HEK293 (cell line): ENCODE measurements around the gene ZDHHC17.

Experiments
- FEZF1 ChIP-seq: fragments of 450-650 bp; formaldehyde crosslinking; IDR thresholded peaks from 2 replicates; pipeline ENCODE4 v1.5.1; 2016; ENCODE audit warnings: missing biosample characterization, missing genetic modification characterization
- GFI1B ChIP-seq: fragments of 450-650 bp; formaldehyde crosslinking; IDR thresholded peaks from 2 replicates; pipeline ENCODE4 v1.5.1; 2016; ENCODE audit warnings: missing biosample characterization, missing genetic modification characterization
- GLI2 ChIP-seq: fragments of 450-650 bp; formaldehyde crosslinking; IDR thresholded peaks from 2 replicates; pipeline ENCODE4; 2017; ENCODE audit warnings: missing biosample characterization, missing genetic modification characterization, low read depth, borderline replicate concordance
- GLI4 ChIP-seq: fragments of 450-650 bp; formaldehyde crosslinking; IDR thresholded peaks from 2 replicates; pipeline ENCODE4 v1.5.1; 2016; ENCODE audit warnings: missing biosample characterization, missing genetic modification characterization
- GLIS1 ChIP-seq: fragments of 450-650 bp; formaldehyde crosslinking; IDR thresholded peaks from 2 replicates; pipeline ENCODE4 v1.5.1; 2016; ENCODE audit warnings: missing biosample characterization, missing genetic modification characterization
- HIC1 ChIP-seq: fragments of 450-650 bp; formaldehyde crosslinking; IDR thresholded peaks from 2 replicates; pipeline ENCODE4 v1.5.1; 2016; ENCODE audit warnings: missing biosample characterization, missing genetic modification characterization
- KLF1 ChIP-seq: fragments of 450-650 bp; formaldehyde crosslinking; IDR thresholded peaks from 2 replicates; pipeline ENCODE4 v1.5.1; 2016; ENCODE audit warnings: missing biosample characterization, missing genetic modification characterization
- PATZ1 ChIP-seq: fragments of 450-650 bp; formaldehyde crosslinking; IDR thresholded peaks from 2 replicates; pipeline ENCODE4 v1.5.1; 2016; ENCODE audit warnings: missing biosample characterization, missing genetic modification characterization
- SETDB1 ChIP-seq: IDR thresholded peaks from one replicate; pipeline ENCODE4 v1.6.1; 2017; ENCODE audit warnings: mild to moderate bottlenecking, low read length, moderate library complexity, mixed read lengths; ENCODE audit not compliant: insufficient read length
- TRIM28 ChIP-seq: IDR thresholded peaks from 2 replicates; pipeline ENCODE4 v1.6.1; 2011; ENCODE audit warnings: low read length, control low read depth, borderline replicate concordance
- YY1 ChIP-seq: fragments of 450-650 bp; formaldehyde crosslinking; IDR thresholded peaks from 2 replicates; pipeline ENCODE4 v1.5.1; 2018; ENCODE audit warnings: missing biosample characterization, missing genetic modification characterization
- YY2 ChIP-seq: fragments of 450-650 bp; formaldehyde crosslinking; IDR thresholded peaks from 2 replicates; pipeline ENCODE4 v1.5.1; 2016; ENCODE audit warnings: missing biosample characterization, missing genetic modification characterization
- ZBTB17 ChIP-seq: fragments of 450-650 bp; formaldehyde crosslinking; IDR thresholded peaks from 2 replicates; pipeline ENCODE4 v1.5.1; 2016; ENCODE audit warnings: missing biosample characterization, missing genetic modification characterization
- ZNF19 ChIP-seq: fragments of 450-650 bp; formaldehyde crosslinking; IDR thresholded peaks from 2 replicates; pipeline ENCODE4; 2016; ENCODE audit warnings: missing biosample characterization, missing genetic modification characterization, low read depth
- ZNF2 ChIP-seq: fragments of 450-650 bp; formaldehyde crosslinking; IDR thresholded peaks from 2 replicates; pipeline ENCODE4 v1.5.1; 2016; ENCODE audit warnings: missing biosample characterization, missing genetic modification characterization
- ZNF211 ChIP-seq: fragments of 450-650 bp; formaldehyde crosslinking; IDR thresholded peaks from 2 replicates; pipeline ENCODE4 v1.5.1; 2016; ENCODE audit warnings: low read depth, missing biosample characterization, missing genetic modification characterization
- ZNF221 ChIP-seq: fragments of 450-650 bp; formaldehyde crosslinking; IDR thresholded peaks from 2 replicates; pipeline ENCODE4 v1.5.1; 2017; ENCODE audit warnings: missing biosample characterization, missing genetic modification characterization, borderline replicate concordance
- ZNF223 ChIP-seq: fragments of 450-650 bp; formaldehyde crosslinking; IDR thresholded peaks from 2 replicates; pipeline ENCODE4 v1.5.1; 2016; ENCODE audit warnings: missing biosample characterization, missing genetic modification characterization
- ZNF23 ChIP-seq: fragments of 450-650 bp; formaldehyde crosslinking; IDR thresholded peaks from 2 replicates; pipeline ENCODE4 v1.5.1; 2016; ENCODE audit warnings: missing biosample characterization, missing genetic modification characterization, borderline replicate concordance
- ZNF423 ChIP-seq: fragments of 450-650 bp; formaldehyde crosslinking; IDR thresholded peaks from 2 replicates; pipeline ENCODE4 v1.5.1; 2016; ENCODE audit warnings: missing biosample characterization, missing genetic modification characterization
- ZNF473 ChIP-seq: fragments of 450-650 bp; formaldehyde crosslinking; IDR thresholded peaks from 2 replicates; pipeline ENCODE4 v1.5.1; 2017; ENCODE audit warnings: missing biosample characterization, missing genetic modification characterization
- ZNF549 ChIP-seq: fragments of 450-650 bp; IDR thresholded peaks from 2 replicates; pipeline ENCODE4 v1.5.1; 2018; ENCODE audit warnings: missing biosample characterization, missing genetic modification characterization, mild to moderate bottlenecking, inconsistent platforms, moderate library complexity
- ZNF621 ChIP-seq: fragments of 450-650 bp; formaldehyde crosslinking; IDR thresholded peaks from 2 replicates; pipeline ENCODE4 v1.5.1; 2017; ENCODE audit warnings: missing biosample characterization, missing genetic modification characterization
- ZNF639 ChIP-seq: fragments of 450-650 bp; formaldehyde crosslinking; IDR thresholded peaks from 2 replicates; pipeline ENCODE4 v1.5.1; 2016; ENCODE audit warnings: missing biosample characterization, missing genetic modification characterization
- ZNF701 ChIP-seq: fragments of 450-650 bp; formaldehyde crosslinking; IDR thresholded peaks from 2 replicates; pipeline ENCODE4 v1.5.1; 2016; ENCODE audit warnings: missing biosample characterization, missing genetic modification characterization
- ZNF704 ChIP-seq: fragments of 450-650 bp; formaldehyde crosslinking; IDR thresholded peaks from 2 replicates; pipeline ENCODE4 v1.5.1; 2016; ENCODE audit warnings: missing biosample characterization, missing genetic modification characterization
- ZNF768 ChIP-seq: fragments of 450-650 bp; formaldehyde crosslinking; IDR thresholded peaks from 2 replicates; pipeline ENCODE4 v1.5.1; 2018; ENCODE audit warnings: missing biosample characterization, mild to moderate bottlenecking, missing genetic modification characterization
- ZNF792 ChIP-seq: fragments of 450-650 bp; formaldehyde crosslinking; IDR thresholded peaks from 2 replicates; pipeline ENCODE4 v1.5.1; 2016; ENCODE audit warnings: missing biosample characterization, missing genetic modification characterization
- ZNF843 ChIP-seq: fragments of 450-650 bp; formaldehyde crosslinking; IDR thresholded peaks from 2 replicates; pipeline ENCODE4 v1.5.1; 2016; ENCODE audit warnings: missing biosample characterization, missing genetic modification characterization
- ZSCAN16 ChIP-seq: fragments of 450-650 bp; formaldehyde crosslinking; IDR thresholded peaks from 2 replicates; pipeline ENCODE4 v1.5.1; 2016; ENCODE audit warnings: missing biosample characterization, missing genetic modification characterization
- ZSCAN30 ChIP-seq: fragments of 450-650 bp; IDR thresholded peaks from 2 replicates; pipeline ENCODE4 v1.5.1; 2018; ENCODE audit warnings: missing biosample characterization, mild to moderate bottlenecking, missing genetic modification characterization, moderate library complexity
- ZSCAN5A ChIP-seq: fragments of 450-650 bp; formaldehyde crosslinking; IDR thresholded peaks from 2 replicates; pipeline ENCODE4 v1.5.1; 2016; ENCODE audit warnings: missing biosample characterization, missing genetic modification characterization
- ZXDB ChIP-seq: fragments of 450-650 bp; formaldehyde crosslinking; IDR thresholded peaks from 2 replicates; pipeline ENCODE4 v1.5.1; 2016; ENCODE audit warnings: missing biosample characterization, missing genetic modification characterization

Gene ZDHHC17

GRCh38 chr12:76763746-76764675 lies at the start of gene ZDHHC17 (continued):
- TF ChIP-seq ZNF23 (tag by site-specific recombination) (no peak), ZNF549 (tag by site-specific recombination) (no peak), ZBTB17 (tag by site-specific recombination) (peak; percentile 73; the same call in 1 of the 2 replicates), GLIS1 (peak; percentile 58), YY1 (tag by site-specific recombination) (peak; percentile 88), ZNF843 (tag by site-specific recombination) (peak; percentile 39; the same call in 1 of the 2 replicates), ZNF701 (tag by site-specific recombination) (no peak), SETDB1 (no peak), ZSCAN16 (tag by site-specific recombination) (no peak), ZNF792 (tag by site-specific recombination) (no peak), GLI2 (tag by site-specific recombination) (no peak), ZSCAN30 (tag by site-specific recombination) (peak; percentile 56), ZNF2 (tag by site-specific recombination) (peak; percentile 91), KLF1 (peak; percentile 35; the same call in 1 of the 2 replicates), GFI1B (no peak), HIC1 (tag by site-specific recombination) (peak; percentile 98), ZNF621 (no peak), ZNF221 (tag by site-specific recombination) (no peak), PATZ1 (tag by site-specific recombination) (peak; percentile 93), GLI4 (tag by site-specific recombination) (0 out of 2 replicates have a peak, but pooled peaks have one; percentile 82), ZSCAN5A (tag by site-specific recombination) (peak; percentile 16; the same call in 1 of the 2 replicates), ZNF473 (tag by site-specific recombination) (no peak), ZXDB (tag by site-specific recombination) (peak; percentile 88), ZNF223 (tag by site-specific recombination) (no peak), ZNF768 (tag by site-specific recombination) (no peak), ZNF423 (tag by site-specific recombination) (0 out of 2 replicates have a peak, but pooled peaks have one; percentile 29), FEZF1 (tag by site-specific recombination) (no peak), ZNF211 (tag by site-specific recombination) (no peak), ZNF19 (tag by site-specific recombination) (no peak), YY2 (tag by site-specific recombination) (peak; percentile 83), TRIM28 (no peak), ZNF639 (peak; percentile 82; the same call in 1 of the 2 replicates), ZNF704 (tag by site-specific recombination) (no peak)
